ENCODE results near the gene LCP2.

The LCP2 gene

DNA sequence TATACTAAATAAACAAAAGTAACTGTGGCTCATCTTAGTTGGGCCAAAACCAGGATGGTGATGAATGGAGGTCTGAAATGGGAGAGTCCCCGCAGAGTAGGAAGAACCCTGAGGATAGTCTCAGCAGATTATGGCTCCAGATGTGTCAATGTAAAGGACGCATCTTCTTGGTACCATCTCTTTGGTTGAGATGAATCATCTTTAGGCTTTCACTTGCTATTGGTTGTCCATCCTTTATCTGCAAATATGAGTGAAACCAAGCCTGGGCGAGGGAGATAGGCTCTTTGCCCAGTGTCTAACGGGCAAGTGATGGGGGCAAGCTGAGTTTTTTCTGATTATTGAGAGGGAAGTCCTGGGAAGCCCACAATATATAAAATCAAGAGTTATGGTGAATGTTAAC lies 19.4 kb upstream of the LCP2 start:
- no peak for DNase-seq (ENCODE audit: low read depth in 2 of 3, low spot score in 1 of 3)

DNA sequence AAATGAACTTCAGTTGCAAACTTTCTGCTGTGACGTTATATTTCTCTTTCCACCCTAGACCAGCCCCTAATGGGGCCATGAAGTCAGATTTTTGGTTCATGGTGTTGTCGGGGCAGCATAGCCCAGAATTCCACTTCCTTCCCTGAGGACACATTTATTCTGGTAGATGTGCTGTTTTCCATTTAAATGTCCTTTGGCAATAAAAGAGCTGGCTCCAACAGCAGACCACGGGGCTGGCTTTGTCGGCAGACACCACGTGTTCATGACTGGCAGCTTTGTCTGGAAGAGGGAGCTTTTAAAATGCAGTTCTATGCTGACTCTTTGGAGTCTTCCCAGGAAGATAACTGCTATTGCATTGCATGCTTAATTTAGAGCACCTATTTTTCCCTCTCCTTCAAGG lies 17.6 kb upstream of the LCP2 start:
- DNase-seq (ENCODE audit: low read depth in 2 of 3, low spot score in 1 of 3): no peak

- DNase-seq (ENCODE audit: low read depth in 2 of 3, low spot score in 1 of 3): no peak
These were observed 17.0 kb upstream of the LCP2 start for GRCh38 chr5:170314541-170315095.

DNA sequence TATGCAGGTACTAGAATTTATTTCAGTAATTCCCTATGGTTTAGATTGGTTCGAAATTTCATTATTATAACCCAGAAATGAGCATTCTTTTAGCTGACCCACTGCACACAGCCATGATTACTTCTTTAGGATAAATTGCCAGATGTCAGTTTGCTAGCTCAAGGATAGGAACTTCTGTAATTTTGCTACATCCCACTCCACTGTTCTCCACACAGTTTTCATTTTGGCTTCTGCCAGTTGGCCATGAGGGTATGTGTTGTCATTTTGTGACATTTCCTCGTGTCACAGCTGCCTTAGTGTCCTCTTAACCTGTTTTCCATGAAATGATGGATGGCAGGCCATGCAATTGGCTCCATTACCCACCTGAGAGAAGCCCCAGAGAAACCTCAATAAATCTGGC lies 16.2 kb upstream of the LCP2 start:
- no peak for DNase-seq (ENCODE audit: low read depth in 2 of 3, low spot score in 1 of 3)

GRCh38 chr5:170313344-170313743 lies 15.8 kb upstream of the LCP2 start:
- peak in 2 of 3 donors; percentile 38 to 51 for DNase-seq (ENCODE audit: low read depth in 2 of 3, low spot score in 1 of 3)

DNA sequence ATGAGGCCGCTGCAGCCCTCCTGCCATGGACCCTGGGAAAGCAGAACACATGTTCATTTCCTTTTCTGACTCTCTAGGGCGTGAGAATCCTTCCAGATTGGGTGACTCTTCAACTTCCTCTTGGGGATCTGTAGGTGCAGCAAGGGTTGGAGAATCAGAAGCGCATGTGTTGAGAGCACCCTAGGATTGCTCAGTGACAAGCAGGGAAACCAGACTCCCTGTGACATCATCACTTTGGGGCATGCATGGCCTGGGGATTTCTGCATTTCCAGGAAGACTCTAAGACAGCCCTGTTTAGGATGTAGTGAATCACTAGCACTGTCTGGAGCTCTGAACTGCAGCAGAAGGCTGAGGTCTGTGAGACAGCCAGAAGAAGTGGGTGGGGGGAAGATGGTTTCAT lies 15.1 kb upstream of the LCP2 start:
- peak; percentile 61 to 77 (median 65) for DNase-seq (ENCODE audit: low read depth in 2 of 3, low spot score in 1 of 3)

- no peak for DNase-seq (ENCODE audit: low read depth in 2 of 3, low spot score in 1 of 3)
These were observed 14.7 kb upstream of the LCP2 start for GRCh38 chr5:170312301-170312595.

DNA sequence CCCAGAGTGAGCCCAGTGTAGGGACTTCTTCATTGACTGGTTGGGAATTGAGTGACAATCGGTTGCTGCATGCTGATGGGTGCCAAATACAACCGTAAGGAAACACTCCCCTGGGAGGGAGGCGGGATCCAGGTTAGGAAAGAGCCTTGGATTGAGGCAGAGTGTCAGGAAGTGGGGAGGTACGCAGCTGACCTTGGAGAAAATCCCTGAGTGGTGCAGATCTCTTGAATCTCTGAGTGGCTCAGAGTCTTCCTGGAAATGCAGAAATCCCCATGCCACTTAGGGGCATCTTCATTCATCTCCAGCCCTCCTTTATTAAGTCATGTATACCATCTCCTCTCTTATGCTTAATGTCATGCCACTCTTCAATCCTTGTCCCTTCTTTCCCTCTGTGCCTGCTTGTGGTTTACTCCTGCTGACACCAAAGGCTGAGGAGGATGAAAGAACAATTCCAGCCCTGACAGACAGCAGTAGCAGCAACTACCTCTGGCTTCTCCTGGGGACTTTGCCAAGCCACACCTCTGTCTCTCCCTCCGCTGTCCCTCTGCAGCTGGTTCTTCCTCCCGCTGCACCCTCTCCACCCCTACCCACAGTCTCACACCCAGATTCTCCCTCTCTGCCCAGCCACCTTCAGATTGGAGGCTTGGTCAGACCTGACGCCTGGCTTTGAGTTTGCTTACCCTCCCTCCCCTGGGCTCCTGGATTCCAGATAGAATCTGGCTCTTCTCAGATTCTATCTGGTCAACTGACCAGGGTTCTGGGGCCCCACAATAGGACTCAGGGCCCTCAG lies 14.1 kb upstream of the LCP2 start:
- DNase-seq (ENCODE audit: low read depth in 2 of 3, low spot score in 1 of 3): no peak

GRCh38 chr5:170310256-170310926 lies 12.8 kb upstream of the LCP2 start:
- no peak for DNase-seq (ENCODE audit: low read depth in 2 of 3, low spot score in 1 of 3)

DNA sequence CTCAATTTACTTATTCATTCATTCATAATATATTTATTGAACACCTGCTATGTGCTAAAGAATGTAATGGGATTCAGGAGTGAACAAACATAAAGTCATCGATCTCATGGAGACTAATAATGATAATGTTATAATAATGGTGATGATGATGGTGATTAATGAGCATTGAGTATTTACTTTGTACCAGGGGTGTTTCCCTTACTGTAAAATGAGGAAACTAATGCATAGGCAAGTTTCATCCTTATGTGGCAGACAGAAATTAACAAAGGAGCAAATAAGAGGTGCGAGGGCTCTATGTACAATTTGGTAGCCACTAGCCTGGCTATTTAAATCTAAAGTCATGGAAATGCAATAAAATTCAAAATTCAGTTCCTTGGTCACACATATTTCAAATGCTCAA lies 11.1 kb upstream of the LCP2 start:
- no peak for DNase-seq (ENCODE audit: low read depth in 2 of 3, low spot score in 1 of 3)

- no peak for DNase-seq (ENCODE audit: low read depth in 2 of 3, low spot score in 1 of 3)
These were observed 10.2 kb upstream of the LCP2 start for GRCh38 chr5:170307575-170308465.

- no peak for DNase-seq (ENCODE audit: low read depth in 2 of 3, low spot score in 1 of 3)
These were observed 8.8 kb upstream of the LCP2 start for GRCh38 chr5:170306381-170306831.

GRCh38 chr5:170305646-170306025 lies 8.1 kb upstream of the LCP2 start:
- no peak for DNase-seq (ENCODE audit: low read depth in 2 of 3, low spot score in 1 of 3)

- DNase-seq (ENCODE audit: low read depth in 2 of 3, low spot score in 1 of 3): no peak
These were observed 7.6 kb upstream of the LCP2 start for GRCh38 chr5:170305016-170305645.

- DNase-seq (ENCODE audit: low read depth in 2 of 3, low spot score in 1 of 3): no peak
These were observed 6.0 kb upstream of the LCP2 start for GRCh38 chr5:170303549-170303948.

- peak in 1 of 3 donors; percentile 51 for DNase-seq (ENCODE audit: low read depth in 2 of 3, low spot score in 1 of 3)
These were observed 5.3 kb upstream of the LCP2 start for GRCh38 chr5:170302653-170303501.

DNA sequence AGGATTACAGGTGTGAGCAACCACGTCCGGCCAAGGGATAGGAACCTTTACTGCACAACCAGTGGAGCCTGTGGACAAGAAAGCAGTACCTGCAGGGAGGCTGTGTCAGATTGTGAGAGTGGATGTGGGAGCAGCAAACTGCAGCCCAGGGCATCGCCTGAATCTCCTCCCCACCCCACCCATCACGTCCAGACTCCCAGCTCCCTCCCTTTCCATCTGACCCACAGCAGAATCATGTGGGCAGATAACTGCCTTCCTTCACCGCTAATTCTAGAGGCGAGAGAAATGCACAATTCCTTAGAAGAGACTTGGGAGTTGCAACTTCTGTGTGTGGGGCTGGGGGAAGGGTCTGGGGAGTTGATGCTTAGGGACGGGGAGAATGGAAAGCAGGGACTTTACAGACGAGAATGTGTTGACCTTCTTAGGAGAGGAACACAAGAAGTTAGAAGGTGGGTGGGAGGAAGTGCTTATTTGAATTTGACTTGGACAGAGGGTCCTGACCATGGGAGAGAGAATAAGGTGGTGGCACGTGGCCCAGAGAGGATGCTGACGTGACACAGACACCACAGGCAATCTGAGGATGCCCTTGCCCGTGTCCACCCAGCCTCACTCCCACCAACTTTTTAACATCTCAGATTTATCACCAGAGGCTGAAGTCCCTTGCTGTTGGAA lies 4.5 kb upstream of the LCP2 start:
- DNase-seq (ENCODE audit: low read depth in 2 of 3, low spot score in 1 of 3): no peak

- DNase-seq (ENCODE audit: low read depth in 2 of 3, low spot score in 1 of 3): no peak
These were observed 3.6 kb upstream of the LCP2 start for GRCh38 chr5:170301149-170301548.

DNA sequence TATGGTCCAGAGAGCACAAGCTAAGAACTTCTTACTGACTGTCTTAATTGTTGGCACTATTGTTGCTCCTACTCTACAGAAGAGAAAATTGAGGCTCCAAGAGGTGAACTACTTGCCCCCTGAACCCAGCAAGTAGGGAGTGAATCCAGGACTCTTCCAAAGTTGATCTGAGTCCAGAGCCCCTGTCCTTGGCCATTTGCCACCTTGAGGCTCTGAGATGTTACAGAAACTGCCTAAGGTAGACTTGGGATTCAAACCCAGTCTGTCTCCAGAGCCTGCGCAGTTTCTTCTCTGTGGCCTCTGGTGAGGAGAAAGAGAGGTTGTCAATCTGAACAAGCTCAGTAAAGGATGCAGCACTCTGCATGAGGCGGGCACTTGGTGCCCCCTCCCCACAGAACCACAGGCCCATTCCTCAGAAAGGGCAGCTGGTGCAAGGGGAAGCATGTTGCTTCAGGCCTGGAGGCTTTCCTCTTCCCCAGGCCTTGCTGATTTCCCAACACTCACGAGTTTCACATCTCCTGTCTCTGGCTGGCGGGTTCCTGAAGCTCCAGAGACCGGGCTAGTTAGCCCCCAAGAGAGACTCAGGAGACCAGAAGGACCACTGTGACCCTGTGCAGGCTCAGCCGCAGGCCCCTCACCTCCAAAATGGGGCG lies 2.9 kb upstream of the LCP2 start:
- DNase-seq (ENCODE audit: low read depth in 2 of 3, low spot score in 1 of 3): no peak

Data from stimulated activated CD4-positive, alpha-beta T cell treated with anti-CD3 and anti-CD28 coated beads, Interleukin-12 subunit alpha, Interleukin-12 subunit beta, amount 100 ng/mL, for 48 hours (primary cell).